PC-9 (cell line): ENCODE measurements around the gene HBQ1. TPM values are rescaled to one million over a fixed set of nuclear protein-coding genes. Genes with fewer than 3 reads are reported as not detected.
A peak's percentile ranks its signal among the peaks of the same experiment; 100 is the strongest.
"Not testable (repeated sequence)": the region's sequence is repeated elsewhere in the genome, so short reads cannot be mapped to it uniquely, and the experiment has no call there.

Experiments
- BruUV-seq: library from RNA; stranded (reverse); fragments of 400-500 nt; replicated peaks from 2 replicates; lab custom pipeline; 2021; lab: Mats Ljungman, UMichigan
- CTCF ChIA-PET: fragments of 300-600 bp; sonication (Branson Sonifier 250); formaldehyde crosslinking; loops from one replicate; lab custom pipeline; 2022; ENCODE audit warnings: antibody characterized with exemption; lab: Charles Lee
- POLR2A ChIA-PET: fragments of 300-600 bp; sonication (Branson Sonifier 250); formaldehyde crosslinking; loops from one replicate; lab custom pipeline; 2022; ENCODE audit warnings: antibody characterized with exemption; ENCODE audit not compliant: unreplicated experiment; lab: Charles Lee
- DNase-seq, 2 experiments: peaks; one replicate each; pipeline versions ENCODE4 v3.0.0 to v3.0.0-alpha.2; 2015 to 2022; ENCODE audit warnings: mixed read lengths in 1 of 2
- H2AFZ ChIP-seq: fragments of 200-600 bp; sonication (generic); 2 replicates; pipeline ENCODE4 v1.8.1; 2017; ENCODE audit warnings: antibody characterized with exemption
- H3F3A ChIP-seq: fragments of 200-600 bp; sonication (generic); 2 replicates; pipeline ENCODE4 v1.8.1; 2017; ENCODE audit warnings: antibody characterized with exemption, mild to moderate bottlenecking, low read depth; ENCODE audit not compliant: insufficient read depth
- H3K27ac ChIP-seq: fragments of 200-600 bp; sonication (generic); 2 replicates; pipeline ENCODE4 v1.6.1; 2016; ENCODE audit warnings: mixed run types
- H3K27me3 ChIP-seq: fragments of 200-600 bp; sonication (generic); 2 replicates; pipeline ENCODE4 v1.6.1; 2016; ENCODE audit warnings: low read depth, mixed run types; ENCODE audit not compliant: insufficient read depth
- H3K36me3 ChIP-seq: fragments of 200-600 bp; sonication (generic); 2 replicates; pipeline ENCODE4 v1.6.1; 2016; ENCODE audit warnings: low read depth, mixed run types
- H3K4me1 ChIP-seq: fragments of 200-600 bp; sonication (generic); replicated peaks from 2 replicates; pipeline ENCODE4 v1.6.1; 2016; ENCODE audit warnings: mixed run types; ENCODE audit not compliant: insufficient read depth
- H3K4me2 ChIP-seq: fragments of 200-600 bp; sonication (generic); 2 replicates; pipeline ENCODE4 v1.6.1; 2017; ENCODE audit warnings: mixed run types
- H3K4me3 ChIP-seq: fragments of 200-600 bp; sonication (generic); 2 replicates; pipeline ENCODE4 v1.6.1; 2016; ENCODE audit warnings: mixed run types
- H3K79me2 ChIP-seq: fragments of 200-600 bp; sonication (generic); 2 replicates; pipeline ENCODE4 v1.6.1; 2017; ENCODE audit warnings: low read depth, mixed run types
- H3K9me2 ChIP-seq: fragments of 200-600 bp; sonication (generic); 2 replicates; pipeline ENCODE4 v1.8.1; 2017; ENCODE audit warnings: mild to moderate bottlenecking; ENCODE audit not compliant: insufficient read depth
- H3K9me3 ChIP-seq: fragments of 200-600 bp; sonication (generic); 2 replicates; pipeline ENCODE4 v1.8.1; 2016; ENCODE audit warnings: low read depth; ENCODE audit not compliant: insufficient read depth
- H4K20me1 ChIP-seq: fragments of 200-600 bp; sonication (generic); 2 replicates; pipeline ENCODE4 v1.8.1; 2017; ENCODE audit not compliant: insufficient read depth
- EZH2 ChIP-seq: fragments of 200-600 bp; sonication (generic); IDR thresholded peaks from 2 replicates; pipeline ENCODE4 v1.8.0; 2017; ENCODE audit warnings: antibody characterized with exemption, low read depth
- intact Hi-C: fragments of 100-400 bp; cut with micrococcal nuclease; formaldehyde crosslinking; loops from one replicate; pipeline ENCODE4 v1.10.0; 2022; ENCODE audit not compliant: unreplicated experiment
- total RNA-seq: library from RNA; stranded (reverse); gene quantifications from 2 replicates; pipeline ENCODE4 v1.2.3, GENCODE V29; 2021
- TF ChIP-seq, protein P1 (sequence below): fragments of 200-600 bp; sonication (generic); conservative IDR thresholded peaks from 2 replicates; pipeline ENCODE4 v1.6.1; 2017; ENCODE audit warnings: mixed run types, antibody characterized with exemption, mild to moderate bottlenecking, moderate library complexity

The HBQ1 gene
- total RNA-seq, 1 experiment from 2014 or later, result not detected

DNA sequence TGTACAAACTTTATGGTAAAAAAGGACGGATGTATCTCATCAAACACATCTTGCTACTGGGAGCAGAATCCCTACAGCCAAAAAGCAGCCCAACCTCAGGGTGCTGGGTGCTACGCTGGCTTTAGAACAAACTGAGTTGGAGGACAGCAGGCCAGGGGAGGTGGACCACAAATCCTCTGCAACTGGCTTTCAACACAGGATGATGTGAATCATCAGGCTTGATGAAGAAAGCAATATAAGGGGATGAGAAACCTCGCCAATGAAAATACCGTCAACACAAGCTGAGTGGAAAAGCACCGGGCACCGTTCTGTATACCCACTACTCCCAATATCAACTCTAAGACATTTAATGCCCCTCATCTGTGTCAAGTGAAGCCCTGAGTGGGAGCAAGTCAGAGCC, 14.3 kb downstream of the HBQ1 start:
- CTCF ChIA-PET, result no interaction called here
- H3K9me2 ChIP-seq, result no peaks in the 10 kb centered on the region
- H4K20me1 ChIP-seq, result peaks cover 9% of the 10 kb centered on the region
- H3K4me3 ChIP-seq, result no peak overlapping the region
- POLR2A ChIA-PET, result no interaction called here
- no peak overlapping the region for H3K27ac ChIP-seq
- no peaks in the 10 kb centered on the region for H3K4me1 ChIP-seq
- intact Hi-C loops, result no loop called here
- BruUV-seq, result no TSS peak
- H3F3A ChIP-seq, result peaks cover 15% of the 10 kb centered on the region
- DNase-seq, result no peak
- no peak for TF ChIP-seq EZH2
- TF ChIP-seq, protein P1, sequence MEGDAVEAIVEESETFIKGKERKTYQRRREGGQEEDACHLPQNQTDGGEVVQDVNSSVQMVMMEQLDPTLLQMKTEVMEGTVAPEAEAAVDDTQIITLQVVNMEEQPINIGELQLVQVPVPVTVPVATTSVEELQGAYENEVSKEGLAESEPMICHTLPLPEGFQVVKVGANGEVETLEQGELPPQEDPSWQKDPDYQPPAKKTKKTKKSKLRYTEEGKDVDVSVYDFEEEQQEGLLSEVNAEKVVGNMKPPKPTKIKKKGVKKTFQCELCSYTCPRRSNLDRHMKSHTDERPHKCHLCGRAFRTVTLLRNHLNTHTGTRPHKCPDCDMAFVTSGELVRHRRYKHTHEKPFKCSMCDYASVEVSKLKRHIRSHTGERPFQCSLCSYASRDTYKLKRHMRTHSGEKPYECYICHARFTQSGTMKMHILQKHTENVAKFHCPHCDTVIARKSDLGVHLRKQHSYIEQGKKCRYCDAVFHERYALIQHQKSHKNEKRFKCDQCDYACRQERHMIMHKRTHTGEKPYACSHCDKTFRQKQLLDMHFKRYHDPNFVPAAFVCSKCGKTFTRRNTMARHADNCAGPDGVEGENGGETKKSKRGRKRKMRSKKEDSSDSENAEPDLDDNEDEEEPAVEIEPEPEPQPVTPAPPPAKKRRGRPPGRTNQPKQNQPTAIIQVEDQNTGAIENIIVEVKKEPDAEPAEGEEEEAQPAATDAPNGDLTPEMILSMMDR, result no peak
- no peaks in the 10 kb centered on the region for H3K9me3 ChIP-seq
- peaks cover 34% of the 10 kb centered on the region for H3K36me3 ChIP-seq
- H2AFZ ChIP-seq, result no peak overlapping the region
- H3K79me2 ChIP-seq, result no peaks in the 10 kb centered on the region
- no peaks in the 10 kb centered on the region for H3K27me3 ChIP-seq
- H3K4me2 ChIP-seq, result no peak overlapping the region

DNA sequence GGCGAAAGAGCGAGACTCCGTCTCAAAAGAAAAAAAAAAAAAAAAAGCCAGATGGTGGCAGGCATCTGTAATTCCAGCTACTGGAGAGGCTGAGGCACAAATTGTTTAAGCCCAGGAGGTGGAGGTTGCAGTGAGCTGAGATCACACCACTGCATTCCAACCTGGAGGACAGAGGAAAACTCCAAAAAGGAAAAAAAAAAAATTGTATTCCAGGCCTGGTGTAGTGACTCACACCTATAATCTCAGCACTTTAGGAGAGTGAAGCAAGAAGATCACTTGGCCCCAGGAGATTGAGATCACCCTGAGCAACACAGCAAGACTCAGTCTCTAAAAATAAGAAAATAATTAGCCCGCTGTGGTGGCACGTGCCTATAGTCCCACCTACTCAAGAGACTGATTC, 20.1 kb downstream of the HBQ1 start:
- DNase-seq, result no peak
- H3K4me2 ChIP-seq, result no peak overlapping the region
- CTCF ChIA-PET, result interaction anchor here (0.7 kb wide), 1 partner anchor 41 kb away, joined by 3 read pairs; no protein-coding TSS in a partner anchor
- H3K4me3 ChIP-seq, result no peak overlapping the region
- intact Hi-C loops, result no loop called here
- H2AFZ ChIP-seq, result no peak overlapping the region
- no peaks in the 10 kb centered on the region for H3K27me3 ChIP-seq
- no peaks in the 10 kb centered on the region for H3K9me3 ChIP-seq
- TF ChIP-seq, protein P1, result no peak
- TF ChIP-seq EZH2, result no peak
- peaks cover 12% of the 10 kb centered on the region for H3F3A ChIP-seq
- H3K4me1 ChIP-seq, result no peaks in the 10 kb centered on the region
- no TSS peak for BruUV-seq
- peaks cover 31% of the 10 kb centered on the region for H3K36me3 ChIP-seq
- POLR2A ChIA-PET, result interaction anchor here (0.7 kb wide), 1 partner anchor 200 kb away, joined by 4 read pairs; no protein-coding TSS in a partner anchor
- 0 out of 2 replicates have a peak overlapping the region, but pooled peaks have one; percentile 23 for H3K27ac ChIP-seq
- H3K79me2 ChIP-seq, result no peaks in the 10 kb centered on the region
- H3K9me2 ChIP-seq, result no peaks in the 10 kb centered on the region
- peaks cover 10% of the 10 kb centered on the region for H4K20me1 ChIP-seq

DNA sequence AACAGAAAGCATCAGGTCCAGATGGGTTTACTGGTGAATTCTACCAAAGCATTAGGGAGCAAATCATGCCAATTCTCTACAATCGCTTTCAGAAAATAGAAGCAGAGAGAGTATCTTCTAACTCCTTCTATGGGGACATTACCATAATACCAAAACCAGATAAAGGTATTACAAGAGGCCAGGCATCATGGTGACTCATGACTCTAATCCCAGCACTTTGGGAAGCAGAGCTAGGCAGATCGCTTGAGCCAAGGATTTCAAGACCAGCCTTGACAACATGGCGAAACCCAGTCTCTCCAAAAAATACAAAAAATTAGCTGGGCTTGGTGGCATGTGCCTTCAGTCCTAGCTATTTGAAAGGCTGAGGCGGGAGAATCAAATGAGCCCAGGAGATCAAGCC, 23.0 kb downstream of the HBQ1 start:
- no TSS peak for BruUV-seq

DNA sequence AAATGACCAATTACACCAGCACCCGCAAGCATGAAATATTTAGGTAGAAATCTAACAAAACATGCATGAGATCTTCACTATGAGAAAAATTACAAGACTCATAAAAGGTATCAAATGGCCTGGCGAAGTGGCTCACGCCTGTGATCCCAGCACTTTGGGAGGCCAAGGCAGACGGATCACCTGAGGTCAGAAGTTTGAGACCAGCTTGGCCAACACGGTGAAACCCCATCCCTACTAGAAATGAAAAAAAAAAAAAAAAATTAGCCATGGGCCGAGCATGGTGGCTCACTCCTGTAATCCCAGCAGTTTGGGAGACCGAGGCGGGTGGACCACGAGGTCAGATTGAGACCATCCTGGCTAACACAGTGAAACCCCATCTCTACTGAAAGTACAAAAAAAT, 23.8 kb downstream of the HBQ1 start:
- H3K9me3 ChIP-seq, H3K4me1 ChIP-seq, intact Hi-C loops, H3K9me2 ChIP-seq, H3K27ac ChIP-seq, H3K27me3 ChIP-seq, BruUV-seq, CTCF ChIA-PET, H3F3A ChIP-seq, H3K79me2 ChIP-seq, H2AFZ ChIP-seq, H3K4me2 ChIP-seq, H3K4me3 ChIP-seq, DNase-seq: not testable (repeated sequence)
- H4K20me1 ChIP-seq, result peaks cover 20% of the 10 kb centered on the region; the same call in 1 of the 2 replicates
- POLR2A ChIA-PET, result interaction anchor here (0.7 kb wide), 1 partner anchor 103 kb away, joined by 6 read pairs; no protein-coding TSS in a partner anchor
- H3K36me3 ChIP-seq, result peaks cover 32% of the 10 kb centered on the region

More for the DNA sequence above, 23.0 kb downstream of the HBQ1 start:
- Histone ChIP-seq H3K4me1 (no peaks in the 10 kb centered on the region), H2AFZ (no peak overlapping the region), H4K20me1 (peaks cover 15% of the 10 kb centered on the region; the same call in 1 of the 2 replicates), H3K9me2 (no peaks in the 10 kb centered on the region), H3K9me3 (no peaks in the 10 kb centered on the region), H3K4me3 (no peak overlapping the region), H3K27me3 (no peaks in the 10 kb centered on the region), H3K4me2 (no peak overlapping the region), H3K27ac (no peak overlapping the region), H3K79me2 (no peaks in the 10 kb centered on the region), H3K36me3 (peaks cover 34% of the 10 kb centered on the region), H3F3A (peaks cover 7% of the 10 kb centered on the region)
- intact Hi-C loops, result no loop called here
- TF ChIP-seq EZH2, result no peak
- TF ChIP-seq, protein P1, result no peak
- ChIA-PET POLR2A (no interaction called here), CTCF (no interaction called here)
- no peak for DNase-seq

- DNase-seq, H3K9me3 ChIP-seq, POLR2A ChIA-PET, H3F3A ChIP-seq, H3K4me2 ChIP-seq, BruUV-seq, H3K9me2 ChIP-seq, H3K4me1 ChIP-seq, CTCF ChIA-PET, H3K27ac ChIP-seq, intact Hi-C loops, H3K4me3 ChIP-seq, H2AFZ ChIP-seq, H3K27me3 ChIP-seq: not testable (repeated sequence)
- peaks cover 33% of the 10 kb centered on the region for H3K36me3 ChIP-seq
- peaks cover 58% of the 10 kb centered on the region for H4K20me1 ChIP-seq
- 0 out of 2 replicates have a peak, but pooled peaks cover 22% of the 10 kb centered on the region for H3K79me2 ChIP-seq
These were observed 29.1 kb downstream of the HBQ1 start for GRCh38 chr16:209359-209758.
